ENCODE results near the gene AP4S1. TPM values are rescaled to one million over a fixed set of nuclear protein-coding genes. Genes with fewer than 3 reads are reported as not detected.
A peak's percentile ranks its signal among the peaks of the same experiment; 100 is the strongest.
"Not testable (repeated sequence)": the region's sequence is repeated elsewhere in the genome, so short reads cannot be mapped to it uniquely, and the experiment has no call there.

Gene AP4S1, protein sequence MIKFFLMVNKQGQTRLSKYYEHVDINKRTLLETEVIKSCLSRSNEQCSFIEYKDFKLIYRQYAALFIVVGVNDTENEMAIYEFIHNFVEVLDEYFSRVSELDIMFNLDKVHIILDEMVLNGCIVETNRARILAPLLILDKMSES
- 4.2 TPM for total RNA-seq

- Histone ChIP-seq H3K36me3 (no peaks in the 10 kb centered on the region), H3K27me3 (no peaks in the 10 kb centered on the region), H3K4me3 (peak within 1 kb of the TSS; percentile 98 to 100), H3K27ac (peak within 1 kb of the TSS; percentile 100), H3K4me1 (peaks cover 0 to 14% of the 10 kb centered on the region in 2 donors), H3K9me3 (no peaks in the 10 kb centered on the region)
- intact Hi-C loops (cut with DNase I): loop anchor here (2.0 to 5.0 kb wide), 7 partner anchors 31 to 1177 kb away; partner anchors contain the start of genes ARHGAP5, DTD2, HECTD1 and RNU6-7
- peak in 1 of 2 donors; percentile 77 for DNase-seq (ENCODE audit: low spot score in 2 of 2)
- TF ChIP-seq, protein P1, sequence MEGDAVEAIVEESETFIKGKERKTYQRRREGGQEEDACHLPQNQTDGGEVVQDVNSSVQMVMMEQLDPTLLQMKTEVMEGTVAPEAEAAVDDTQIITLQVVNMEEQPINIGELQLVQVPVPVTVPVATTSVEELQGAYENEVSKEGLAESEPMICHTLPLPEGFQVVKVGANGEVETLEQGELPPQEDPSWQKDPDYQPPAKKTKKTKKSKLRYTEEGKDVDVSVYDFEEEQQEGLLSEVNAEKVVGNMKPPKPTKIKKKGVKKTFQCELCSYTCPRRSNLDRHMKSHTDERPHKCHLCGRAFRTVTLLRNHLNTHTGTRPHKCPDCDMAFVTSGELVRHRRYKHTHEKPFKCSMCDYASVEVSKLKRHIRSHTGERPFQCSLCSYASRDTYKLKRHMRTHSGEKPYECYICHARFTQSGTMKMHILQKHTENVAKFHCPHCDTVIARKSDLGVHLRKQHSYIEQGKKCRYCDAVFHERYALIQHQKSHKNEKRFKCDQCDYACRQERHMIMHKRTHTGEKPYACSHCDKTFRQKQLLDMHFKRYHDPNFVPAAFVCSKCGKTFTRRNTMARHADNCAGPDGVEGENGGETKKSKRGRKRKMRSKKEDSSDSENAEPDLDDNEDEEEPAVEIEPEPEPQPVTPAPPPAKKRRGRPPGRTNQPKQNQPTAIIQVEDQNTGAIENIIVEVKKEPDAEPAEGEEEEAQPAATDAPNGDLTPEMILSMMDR (IDR thresholded peaks at IDR 0.05): no peak
These were observed at the start of gene AP4S1 for GRCh38 chr14:31025367-31026076. Gene AP4S1, plus strand, starts transcription at chr14:31025649. Its CDS starts 40,548 bp downstream, at chr14:31066197.

- intact Hi-C loops (cut with DNase I): no loop called here
- Histone ChIP-seq H3K4me1 (peaks cover 0 to 22% of the 10 kb centered on the region in 2 donors), H3K4me3 (no peak overlapping the region)
These were observed 47.7 kb upstream of the AP4S1 start for GRCh38 chr14:30977752-30978151.

GRCh38 chr14:30980106-30980704 is 45.2 kb upstream of the AP4S1 start:
- not testable (repeated sequence) for DNase-seq (ENCODE audit: low spot score in 2 of 2); H3K27me3 ChIP-seq; H3K4me3 ChIP-seq; H3K36me3 ChIP-seq; H3K9me3 ChIP-seq; H3K27ac ChIP-seq
- TF ChIP-seq, protein P1 (IDR thresholded peaks at IDR 0.05): peak; percentile 31 to 63 (median 54)
- peaks cover 0 to 15% of the 10 kb centered on the region in 2 donors for H3K4me1 ChIP-seq
- intact Hi-C loops (cut with DNase I): loop anchor here (2.0 kb wide), 1 partner anchor 101 kb away; no protein-coding TSS in a partner anchor

More at GRCh38 chr14:30977752-30978151, 47.7 kb upstream of the AP4S1 start:
- Histone ChIP-seq H3K27me3 (no peaks in the 10 kb centered on the region), H3K36me3 (no peaks in the 10 kb centered on the region), H3K27ac (no peak overlapping the region), H3K9me3 (no peaks in the 10 kb centered on the region)
- TF ChIP-seq, protein P1 (IDR thresholded peaks at IDR 0.05): no peak
- DNase-seq (ENCODE audit: low spot score in 2 of 2): no peak

DNA sequence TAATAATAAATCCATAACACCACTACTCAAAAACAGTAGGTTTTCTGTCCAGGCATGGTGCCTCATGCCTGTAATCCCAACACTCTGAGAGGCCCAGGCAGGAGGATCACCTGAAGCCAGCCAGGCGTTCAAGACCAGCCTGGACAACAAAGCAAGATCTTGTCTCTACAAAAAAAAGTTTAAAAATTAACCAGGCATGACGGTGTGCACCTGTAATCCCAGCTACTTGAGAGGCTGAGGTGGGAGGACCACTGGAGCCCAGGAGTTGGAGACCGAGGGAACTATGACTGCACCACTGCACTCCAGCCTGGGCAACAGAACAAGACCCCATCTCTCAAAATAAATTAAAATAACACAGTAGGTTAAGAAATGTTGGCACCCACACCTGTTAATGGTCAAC is 44.5 kb upstream of the AP4S1 start:
- peaks cover 0 to 15% of the 10 kb centered on the region in 2 donors for H3K4me1 ChIP-seq
- peak overlapping the region in 1 of 2 donors; percentile 11 for H3K27ac ChIP-seq
- no peaks in the 10 kb centered on the region for H3K27me3 ChIP-seq
- intact Hi-C loops (cut with DNase I): loop anchor here (2.0 kb wide), 1 partner anchor 100 kb away; no protein-coding TSS in a partner anchor
- H3K9me3 ChIP-seq: no peaks in the 10 kb centered on the region
- no peak for DNase-seq (ENCODE audit: low spot score in 2 of 2)
- TF ChIP-seq, protein P1 (IDR thresholded peaks at IDR 0.05): no peak
- no peak overlapping the region for H3K4me3 ChIP-seq
- H3K36me3 ChIP-seq: no peaks in the 10 kb centered on the region

DNA sequence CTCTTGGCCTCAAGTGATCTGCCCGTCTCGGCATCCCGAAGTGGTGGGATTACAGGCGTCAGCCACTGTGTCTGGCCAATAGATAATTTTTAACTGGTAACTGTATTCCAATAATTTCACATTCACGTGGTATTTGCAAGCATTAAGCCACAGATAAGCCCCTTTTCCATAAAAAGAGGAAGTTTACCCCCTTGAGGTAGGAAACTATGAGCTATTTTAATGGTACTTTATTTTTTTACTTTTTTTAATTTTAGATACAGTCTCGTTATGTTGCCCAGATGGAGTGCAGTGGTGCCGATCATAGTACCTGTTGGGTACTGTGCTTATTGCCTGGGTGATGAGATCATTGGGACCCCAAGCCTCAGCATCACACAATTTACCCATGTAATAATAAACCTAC is 42.9 kb upstream of the AP4S1 start:
- Histone ChIP-seq H3K4me1 (peaks cover 0 to 15% of the 10 kb centered on the region in 2 donors), H3K4me3 (no peak overlapping the region), H3K36me3 (no peaks in the 10 kb centered on the region), H3K9me3 (no peaks in the 10 kb centered on the region), H3K27me3 (no peaks in the 10 kb centered on the region), H3K27ac (no peak overlapping the region)
- TF ChIP-seq, protein P1 (IDR thresholded peaks at IDR 0.05): no peak
- no peak for DNase-seq (ENCODE audit: low spot score in 2 of 2)
- intact Hi-C loops (cut with DNase I): no loop called here

All from ascending aorta (tissue), 2 donors.